ENCODE measurements around the gene TADA2B. TPM values are rescaled to one million over a fixed set of nuclear protein-coding genes. Genes with fewer than 3 reads are reported as not detected.

TADA2B gene
- total RNA-seq, 1 experiment from 2014 or later: 14.5 TPM

- no peak for DNase-seq (ENCODE audit: low read depth)
These were observed 12.8 kb downstream of the TADA2B start for GRCh38 chr4:7055990-7056325.

DNA sequence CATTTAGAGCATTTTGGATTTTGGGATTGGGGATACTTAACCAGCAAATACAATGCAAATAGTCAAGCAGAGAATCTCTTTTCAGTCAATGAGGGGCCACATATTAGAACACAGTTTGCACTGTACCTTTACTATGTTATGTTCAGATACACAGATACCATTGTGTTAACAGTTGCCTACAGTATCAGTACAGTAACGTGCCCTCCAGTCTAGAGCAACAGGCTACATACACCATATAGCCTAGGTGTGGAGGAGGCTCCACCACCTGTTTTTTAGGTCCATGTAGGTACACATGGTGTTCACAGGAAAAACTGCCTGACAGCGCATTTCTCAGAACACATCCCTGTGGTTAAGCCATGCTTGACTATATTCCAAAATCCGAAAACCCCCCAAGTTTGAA, 15.6 kb downstream of the TADA2B start:
- no peak for DNase-seq (ENCODE audit: low read depth)

DNA sequence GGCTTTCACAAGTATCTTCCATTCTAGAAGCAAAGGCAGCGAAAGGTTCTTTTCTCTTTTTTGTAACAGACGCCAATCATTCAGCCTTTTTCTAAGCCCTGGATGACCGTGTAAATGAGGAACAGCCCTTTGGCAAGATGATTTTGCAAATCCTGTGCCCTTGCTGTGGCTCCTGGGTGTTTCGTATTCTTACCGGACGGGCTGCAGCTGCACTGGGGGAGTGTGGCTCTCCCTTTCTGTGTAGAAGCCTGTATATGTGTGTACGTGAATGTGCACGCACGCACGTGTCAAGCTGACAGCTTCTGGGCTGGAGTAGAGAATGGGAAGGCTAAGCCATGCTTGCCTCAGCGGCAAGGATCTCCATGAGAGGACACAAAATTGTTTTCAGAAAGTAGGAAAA, 16.5 kb downstream of the TADA2B start:
- DNase-seq (ENCODE audit: low read depth): no peak

- no peak for DNase-seq (ENCODE audit: low read depth)
These were observed 17.4 kb downstream of the TADA2B start for GRCh38 chr4:7060346-7061150.

GRCh38 chr4:7061815-7062214, 18.6 kb downstream of the TADA2B start:
- no peak for DNase-seq (ENCODE audit: low read depth)

- no peak for DNase-seq (ENCODE audit: low read depth)
These were observed 19.6 kb downstream of the TADA2B start for GRCh38 chr4:7062816-7063215.

DNA sequence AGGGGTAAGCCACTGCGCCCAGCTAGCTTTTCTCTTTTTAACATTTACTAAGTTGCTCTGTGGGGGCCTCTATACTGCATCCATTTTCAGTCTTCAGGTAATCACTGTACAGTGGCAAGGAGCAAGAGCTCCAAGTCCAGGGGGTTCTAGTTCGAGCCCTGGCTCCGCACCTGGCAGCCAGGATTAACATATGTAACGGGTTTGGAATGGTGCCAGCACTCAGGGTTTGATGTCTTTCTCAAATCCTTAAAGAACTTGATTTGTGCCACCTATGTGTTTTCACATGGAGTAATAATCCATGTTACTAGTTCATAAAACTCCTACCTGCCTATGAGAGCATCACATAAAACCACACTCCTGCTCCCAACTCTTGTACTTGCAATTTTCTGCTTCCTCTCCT, 20.2 kb downstream of the TADA2B start:
- no peak for DNase-seq (ENCODE audit: low read depth)

- no peak for DNase-seq (ENCODE audit: low read depth)
These were observed 22.8 kb downstream of the TADA2B start for GRCh38 chr4:7066006-7066405.

DNA sequence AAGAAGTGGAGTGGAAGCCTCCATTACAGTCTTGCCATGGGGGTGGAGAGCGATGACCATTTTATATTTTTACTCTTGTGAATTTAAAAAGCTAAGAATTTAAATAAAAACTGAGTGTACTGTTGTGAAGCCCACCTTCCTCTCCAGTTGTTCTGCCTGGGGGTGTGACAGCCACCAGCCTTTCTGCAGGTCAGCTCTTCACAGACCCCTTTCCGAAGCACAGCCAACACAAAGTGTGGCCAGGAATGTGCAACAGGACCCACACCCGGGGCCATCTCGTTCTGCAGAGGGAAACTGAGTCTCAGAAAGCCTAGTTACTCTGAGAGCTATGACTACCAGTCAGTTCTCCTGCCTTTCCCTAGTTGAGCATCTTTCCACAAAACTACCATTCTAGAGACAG, 23.3 kb downstream of the TADA2B start:
- DNase-seq (ENCODE audit: low read depth): no peak

- no peak for DNase-seq (ENCODE audit: low read depth)
These were observed 23.9 kb downstream of the TADA2B start for GRCh38 chr4:7067126-7067451.

- peak; percentile 100 for DNase-seq (ENCODE audit: low read depth)
These were observed 24.5 kb downstream of the TADA2B start, which contains the start of gene GRPEL1 for GRCh38 chr4:7067452-7068278. Gene GRPEL1, minus strand, starts transcription at chr4:7068064. Its CDS starts 32 bp downstream, at chr4:7068032.

GRCh38 chr4:7068279-7068842, 25.2 kb downstream of the TADA2B start:
- DNase-seq (ENCODE audit: low read depth): no peak

DNA sequence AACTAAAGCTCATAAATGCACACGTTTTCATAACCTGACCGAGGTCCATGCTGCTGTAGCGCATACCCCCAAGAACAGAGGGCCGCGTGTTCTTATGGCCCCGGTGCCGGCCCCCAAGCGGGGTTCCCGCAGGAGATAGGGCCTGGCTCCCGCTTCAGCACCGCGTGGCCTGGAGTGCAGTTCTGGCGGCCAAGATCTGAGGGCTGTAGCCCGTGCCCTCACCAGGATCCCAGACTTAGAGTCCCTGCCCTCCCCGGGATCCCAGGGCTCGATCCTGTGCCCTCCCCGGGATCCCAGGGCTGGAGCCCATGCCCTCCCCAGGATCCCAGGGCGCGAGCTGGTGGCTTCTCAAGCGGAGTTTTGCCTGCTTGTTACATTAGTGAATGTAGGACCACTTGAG, 25.7 kb downstream of the TADA2B start:
- peak; percentile 17 for DNase-seq (ENCODE audit: low read depth)

DNA sequence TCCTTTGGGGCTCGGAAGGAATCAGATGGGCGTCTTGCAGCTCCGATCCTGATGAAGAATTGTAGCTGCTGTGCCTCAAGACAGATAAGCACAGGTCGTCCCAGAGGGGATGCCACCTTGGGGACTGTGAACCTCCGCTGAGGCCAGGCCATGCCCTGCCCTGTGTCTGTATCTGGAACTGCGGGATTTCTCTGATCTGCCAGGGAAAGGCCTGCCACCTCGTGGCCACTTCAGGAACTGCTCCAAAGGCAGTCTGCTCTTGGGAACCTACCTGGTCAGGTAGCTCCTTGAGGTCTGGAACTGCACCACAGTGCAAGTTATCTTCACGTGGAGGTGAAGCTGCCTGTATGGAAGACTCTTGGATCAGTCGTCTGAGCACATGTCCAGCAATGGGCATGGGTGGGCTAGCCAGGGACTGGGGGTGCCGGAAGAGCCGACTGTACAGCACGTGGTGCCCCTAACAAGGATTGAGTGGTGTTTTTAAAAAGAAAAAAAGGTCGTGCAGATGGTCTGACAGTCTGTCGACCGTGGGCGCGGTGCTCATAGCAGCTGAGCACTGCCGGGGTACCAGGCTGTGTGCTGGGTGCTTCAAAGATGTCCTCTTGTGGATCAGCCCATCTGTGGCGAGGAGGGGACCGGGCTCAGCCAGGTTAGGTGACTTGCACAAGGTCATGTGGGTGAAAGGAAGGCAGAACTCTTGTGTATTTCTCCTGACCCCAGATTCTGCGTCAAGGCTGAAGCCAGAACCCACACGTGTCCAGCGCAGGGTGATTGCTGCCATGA, 27.7 kb downstream of the TADA2B start:
- DNase-seq (ENCODE audit: low read depth): peak; percentile 54

GRCh38 chr4:7073059-7073458, 29.9 kb downstream of the TADA2B start:
- no peak for DNase-seq (ENCODE audit: low read depth)

DNA sequence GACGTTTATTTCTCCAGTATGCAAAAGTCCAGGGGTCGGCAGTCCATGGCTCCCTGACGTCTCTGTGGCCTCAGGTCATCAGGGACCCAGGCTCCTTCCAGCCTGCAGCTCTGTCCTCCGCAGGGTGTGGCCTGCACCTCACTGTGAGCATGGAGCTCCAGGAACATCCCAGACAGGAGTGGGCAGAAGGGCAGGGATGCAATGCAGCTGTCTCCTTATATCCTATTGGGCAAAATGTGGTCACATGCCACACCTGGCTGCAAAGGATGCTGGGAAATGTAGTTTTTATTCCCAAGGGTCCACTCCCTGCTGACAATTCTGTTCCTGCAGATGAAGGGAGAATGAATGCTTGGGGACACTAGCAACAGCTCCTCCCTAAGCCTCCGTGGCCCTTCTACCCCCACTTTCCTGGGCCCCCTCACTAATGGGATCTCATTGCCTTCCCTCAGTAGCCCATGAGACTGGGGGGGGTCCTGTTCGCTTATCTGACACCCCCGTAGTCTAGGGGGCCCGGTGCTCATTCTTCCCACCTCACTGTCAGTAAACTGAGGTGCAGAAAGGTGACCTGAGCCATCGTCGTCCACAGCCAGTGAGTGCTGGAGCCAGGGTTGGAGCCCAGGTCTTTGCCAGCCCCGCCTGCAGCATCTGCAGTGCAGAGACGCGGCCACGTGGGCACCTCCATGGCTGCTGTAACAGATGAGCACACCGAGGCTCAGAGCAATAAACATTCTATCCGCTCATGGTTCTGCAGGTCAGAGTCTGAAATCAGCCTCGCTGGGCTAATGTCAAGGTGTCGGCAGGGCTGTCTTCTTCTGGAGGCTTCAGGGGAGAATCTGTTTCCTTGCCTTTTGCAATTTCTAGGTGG, 30.6 kb downstream of the TADA2B start:
- DNase-seq (ENCODE audit: low read depth): peak; percentile 83

DNA sequence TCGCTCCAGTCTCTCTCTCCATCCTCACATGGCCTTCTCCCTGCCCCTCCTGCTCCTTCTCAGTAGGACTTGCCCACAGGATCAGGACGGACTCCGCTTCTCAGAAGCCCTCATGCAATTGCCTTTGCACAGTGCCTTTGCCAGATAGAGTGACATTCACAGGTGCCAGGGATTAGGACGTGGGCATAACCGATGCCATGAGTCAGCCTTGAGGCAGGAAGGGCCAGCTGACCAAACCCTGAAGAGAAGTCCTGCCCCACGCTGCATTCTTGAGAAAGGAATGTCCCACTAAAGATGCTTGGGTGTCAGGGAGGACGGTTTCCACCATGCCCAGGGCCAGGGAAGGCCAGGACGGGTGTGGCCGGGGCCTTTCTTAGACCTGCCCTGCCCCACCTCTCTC, 31.3 kb downstream of the TADA2B start:
- peak; percentile 100 for DNase-seq (ENCODE audit: low read depth)

GRCh38 chr4:7075962-7076695, 33.0 kb downstream of the TADA2B start:
- DNase-seq (ENCODE audit: low read depth): peak; percentile 61

- no peak for DNase-seq (ENCODE audit: low read depth)
These were observed 33.5 kb downstream of the TADA2B start for GRCh38 chr4:7076696-7077082.

GRCh38 chr4:7077371-7077770, 34.2 kb downstream of the TADA2B start:
- no peak for DNase-seq (ENCODE audit: low read depth)

All from LHCN-M2 (cell line).